ENCODE measurements around the gene PUS7L.

- TF ChIP-seq CTCF (conservative IDR thresholded peaks at IDR 0.05; ENCODE audit: low read depth in 2 of 2) (peak; percentile 62 to 69), POLR2AphosphoS5 (IDR thresholded peaks at IDR 0.05; ENCODE audit: low read depth) (no peak), JUNB (IDR thresholded peaks at IDR 0.05; ENCODE audit: unreplicated experiment) (no peak), EZH2 (IDR thresholded peaks at IDR 0.05; ENCODE audit: low read depth, unreplicated experiment) (no peak), ZNF462 (CRISPR knock-in tag; IDR thresholded peaks at IDR 0.05) (no peak), REST (IDR thresholded peaks at IDR 0.05; ENCODE audit: unreplicated experiment) (no peak), EZH2phosphoT487 (IDR thresholded peaks at IDR 0.05; ENCODE audit: unreplicated experiment) (no peak), ZNF331 (CRISPR knock-in tag; IDR thresholded peaks at IDR 0.05; ENCODE audit: low read depth) (no peak), CREB1 (CRISPR knock-in tag; IDR thresholded peaks at IDR 0.05; ENCODE audit: low read depth) (no peak), ETS1 (IDR thresholded peaks at IDR 0.05) (no peak), STAT1 (IDR thresholded peaks at IDR 0.05; ENCODE audit: unreplicated experiment) (no peak)
These were observed 17.9 kb upstream of the PUS7L start for GRCh38 chr12:43776498-43776897.

Measured in GM23338 (cell line).